ENCODE results near the gene MIEF2.

DNA sequence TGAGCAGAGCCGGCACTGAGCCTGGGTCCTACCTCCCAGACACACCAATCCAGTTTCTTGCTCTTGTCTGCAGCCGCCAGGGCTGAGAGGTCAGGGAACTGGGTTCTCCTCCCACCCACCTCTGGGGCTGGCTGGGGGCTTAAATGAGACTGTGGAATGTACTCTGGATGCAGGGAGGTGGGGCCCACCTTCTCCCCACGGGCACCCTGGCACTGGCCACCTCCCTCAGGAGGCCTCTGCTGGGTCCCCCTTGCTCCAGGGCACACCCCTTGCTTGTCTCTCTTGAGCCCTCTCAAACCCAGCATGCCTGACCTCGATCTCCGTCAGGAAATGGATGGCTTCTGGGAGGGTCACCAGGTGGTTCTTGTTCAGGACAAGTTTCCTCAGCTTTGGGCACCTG is 8.3 kb upstream of the MIEF2 start:
- TF ChIP-seq, protein P1, sequence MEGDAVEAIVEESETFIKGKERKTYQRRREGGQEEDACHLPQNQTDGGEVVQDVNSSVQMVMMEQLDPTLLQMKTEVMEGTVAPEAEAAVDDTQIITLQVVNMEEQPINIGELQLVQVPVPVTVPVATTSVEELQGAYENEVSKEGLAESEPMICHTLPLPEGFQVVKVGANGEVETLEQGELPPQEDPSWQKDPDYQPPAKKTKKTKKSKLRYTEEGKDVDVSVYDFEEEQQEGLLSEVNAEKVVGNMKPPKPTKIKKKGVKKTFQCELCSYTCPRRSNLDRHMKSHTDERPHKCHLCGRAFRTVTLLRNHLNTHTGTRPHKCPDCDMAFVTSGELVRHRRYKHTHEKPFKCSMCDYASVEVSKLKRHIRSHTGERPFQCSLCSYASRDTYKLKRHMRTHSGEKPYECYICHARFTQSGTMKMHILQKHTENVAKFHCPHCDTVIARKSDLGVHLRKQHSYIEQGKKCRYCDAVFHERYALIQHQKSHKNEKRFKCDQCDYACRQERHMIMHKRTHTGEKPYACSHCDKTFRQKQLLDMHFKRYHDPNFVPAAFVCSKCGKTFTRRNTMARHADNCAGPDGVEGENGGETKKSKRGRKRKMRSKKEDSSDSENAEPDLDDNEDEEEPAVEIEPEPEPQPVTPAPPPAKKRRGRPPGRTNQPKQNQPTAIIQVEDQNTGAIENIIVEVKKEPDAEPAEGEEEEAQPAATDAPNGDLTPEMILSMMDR (IDR thresholded peaks at IDR 0.05; ENCODE audit: poor library complexity, severe bottlenecking), result no peak
- TF ChIP-seq POLR2AphosphoS5 (IDR thresholded peaks at IDR 0.05), result no peak
